WERI-Rb-1 (cell line): ENCODE results near the gene ADGRD2.

Experiments
- DNase-seq: peaks from one replicate; pipeline ENCODE4 v3.0.0-alpha.2; 2020
- H3K27ac ChIP-seq: fragments of 250-450 bp; sonication (Bioruptor Pico); 2 replicates; pipeline ENCODE4 v1.5.1; 2020; ENCODE audit warnings: mild to moderate bottlenecking, moderate library complexity
- H3K27me3 ChIP-seq: fragments of 250-450 bp; sonication (Bioruptor Pico); 2 replicates; pipeline ENCODE4 v1.5.1; 2021; ENCODE audit warnings: mild to moderate bottlenecking, low read depth, moderate library complexity; ENCODE audit not compliant: insufficient read depth, severe bottlenecking
- H3K36me3 ChIP-seq: fragments of 250-450 bp; sonication (Bioruptor Pico); 2 replicates; pipeline ENCODE4 v1.5.1; 2020; ENCODE audit warnings: mild to moderate bottlenecking, moderate library complexity
- H3K4me3 ChIP-seq: 2 replicates; pipeline ENCODE4 v1.5.1; 2011; ENCODE audit warnings: low read depth, mild to moderate bottlenecking, control low read depth, low read length
- H3K9me3 ChIP-seq: fragments of 250-450 bp; sonication (Bioruptor Pico); 2 replicates; pipeline ENCODE4 v1.5.1; 2021; ENCODE audit warnings: mild to moderate bottlenecking, moderate library complexity; ENCODE audit not compliant: severe bottlenecking
- TF ChIP-seq, protein P1 (sequence below): IDR thresholded peaks from 2 replicates; pipeline ENCODE4 v1.5.1; 2011; ENCODE audit warnings: low read depth, mild to moderate bottlenecking, control low read depth, inconsistent platforms, low read length

ADGRD2 gene

DNA sequence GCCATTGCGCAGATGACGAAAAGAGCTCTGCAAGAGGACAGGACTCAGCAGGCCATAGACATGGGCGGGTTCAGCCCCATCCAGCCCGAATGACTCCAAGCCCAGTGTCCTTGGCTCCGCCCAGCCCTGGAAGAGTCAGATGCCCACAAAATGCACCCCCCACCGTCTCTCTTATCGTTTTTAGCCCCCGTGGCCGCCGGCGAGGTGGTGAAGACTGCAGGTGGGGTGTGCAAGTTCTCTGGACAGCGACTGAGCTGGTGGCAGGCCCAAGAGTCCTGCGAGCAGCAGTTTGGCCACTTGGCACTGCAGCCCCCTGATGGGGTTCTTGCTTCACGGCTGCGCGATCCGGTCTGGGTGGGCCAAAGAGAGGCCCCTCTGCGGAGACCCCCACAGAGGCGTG is 2.1 kb downstream of the ADGRD2 start:
- no peaks in the 10 kb centered on the region for H3K27me3 ChIP-seq
- DNase-seq, result no peak

DNA sequence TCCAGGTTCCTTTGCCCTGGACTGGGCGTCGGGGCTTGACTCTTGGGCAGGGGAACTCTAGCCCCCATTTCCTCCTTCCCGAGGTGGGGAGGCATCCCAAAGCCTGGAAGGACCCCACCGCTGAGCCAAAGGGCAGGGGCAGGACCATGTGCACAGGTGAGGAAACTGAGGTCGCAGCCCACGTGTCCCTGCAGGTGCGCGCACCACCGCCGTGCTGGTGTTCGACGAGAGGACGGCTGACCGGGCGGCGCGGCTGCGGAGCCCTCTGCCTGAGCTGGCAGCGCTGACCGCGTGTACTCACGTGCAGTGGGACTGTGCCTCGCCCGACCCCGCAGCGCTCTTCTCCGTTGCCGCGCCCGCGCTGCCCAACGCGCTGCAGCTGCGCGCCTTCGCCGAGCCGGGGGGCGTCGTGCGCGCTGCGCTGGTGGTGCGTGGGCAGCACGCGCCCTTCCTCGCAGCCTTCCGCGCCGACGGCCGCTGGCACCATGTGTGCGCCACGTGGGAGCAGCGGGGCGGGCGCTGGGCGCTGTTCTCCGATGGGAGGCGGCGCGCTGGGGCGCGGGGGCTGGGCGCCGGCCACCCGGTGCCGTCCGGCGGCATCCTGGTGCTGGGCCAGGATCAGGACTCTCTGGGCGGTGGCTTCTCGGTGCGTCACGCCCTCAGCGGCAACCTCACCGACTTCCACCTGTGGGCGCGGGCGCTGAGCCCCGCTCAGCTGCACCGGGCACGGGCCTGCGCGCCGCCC is 2.8 kb downstream of the ADGRD2 start:
- no peak for DNase-seq
- TF ChIP-seq, protein P1, sequence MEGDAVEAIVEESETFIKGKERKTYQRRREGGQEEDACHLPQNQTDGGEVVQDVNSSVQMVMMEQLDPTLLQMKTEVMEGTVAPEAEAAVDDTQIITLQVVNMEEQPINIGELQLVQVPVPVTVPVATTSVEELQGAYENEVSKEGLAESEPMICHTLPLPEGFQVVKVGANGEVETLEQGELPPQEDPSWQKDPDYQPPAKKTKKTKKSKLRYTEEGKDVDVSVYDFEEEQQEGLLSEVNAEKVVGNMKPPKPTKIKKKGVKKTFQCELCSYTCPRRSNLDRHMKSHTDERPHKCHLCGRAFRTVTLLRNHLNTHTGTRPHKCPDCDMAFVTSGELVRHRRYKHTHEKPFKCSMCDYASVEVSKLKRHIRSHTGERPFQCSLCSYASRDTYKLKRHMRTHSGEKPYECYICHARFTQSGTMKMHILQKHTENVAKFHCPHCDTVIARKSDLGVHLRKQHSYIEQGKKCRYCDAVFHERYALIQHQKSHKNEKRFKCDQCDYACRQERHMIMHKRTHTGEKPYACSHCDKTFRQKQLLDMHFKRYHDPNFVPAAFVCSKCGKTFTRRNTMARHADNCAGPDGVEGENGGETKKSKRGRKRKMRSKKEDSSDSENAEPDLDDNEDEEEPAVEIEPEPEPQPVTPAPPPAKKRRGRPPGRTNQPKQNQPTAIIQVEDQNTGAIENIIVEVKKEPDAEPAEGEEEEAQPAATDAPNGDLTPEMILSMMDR, result no peak
- no peak overlapping the region for H3K27ac ChIP-seq
- H3K36me3 ChIP-seq, result no peaks in the 10 kb centered on the region
- no peaks in the 10 kb centered on the region for H3K9me3 ChIP-seq
- H3K27me3 ChIP-seq, result no peaks in the 10 kb centered on the region
- no peak overlapping the region for H3K4me3 ChIP-seq

More for the DNA sequence above, 2.1 kb downstream of the ADGRD2 start:
- no peak overlapping the region for H3K27ac ChIP-seq
- no peaks in the 10 kb centered on the region for H3K9me3 ChIP-seq
- TF ChIP-seq, protein P1, result no peak
- H3K36me3 ChIP-seq, result no peaks in the 10 kb centered on the region
- no peak overlapping the region for H3K4me3 ChIP-seq

DNA sequence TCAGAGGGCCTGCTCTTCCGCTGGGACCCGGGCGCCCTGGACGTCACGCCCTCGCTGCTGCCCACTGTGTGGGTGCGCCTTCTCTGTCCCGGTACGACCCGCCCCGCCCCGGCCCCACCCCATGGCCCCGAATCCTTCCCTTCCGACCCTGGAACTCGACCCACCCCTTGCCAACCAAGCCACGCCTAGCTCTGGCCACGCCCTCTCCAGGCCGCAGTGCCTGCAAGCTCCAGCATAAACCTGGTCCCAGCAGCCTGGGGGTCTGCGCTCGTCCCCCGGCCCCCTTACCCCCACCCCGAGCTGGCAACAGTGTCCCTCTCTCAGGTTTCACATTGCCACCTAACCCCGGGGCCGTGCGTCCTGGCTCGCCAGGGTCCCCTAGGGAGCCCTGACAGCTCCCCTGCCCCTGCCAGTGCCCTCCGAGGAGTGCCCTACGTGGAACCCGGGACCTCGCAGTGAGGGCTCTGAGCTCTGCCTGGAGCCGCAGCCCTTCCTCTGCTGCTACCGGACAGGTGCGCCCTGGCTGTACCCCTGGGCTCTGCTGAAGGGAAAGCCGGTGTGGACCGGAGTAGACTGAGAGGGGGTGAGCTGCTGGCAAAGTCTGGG is 3.4 kb downstream of the ADGRD2 start:
- DNase-seq, result no peak

DNA sequence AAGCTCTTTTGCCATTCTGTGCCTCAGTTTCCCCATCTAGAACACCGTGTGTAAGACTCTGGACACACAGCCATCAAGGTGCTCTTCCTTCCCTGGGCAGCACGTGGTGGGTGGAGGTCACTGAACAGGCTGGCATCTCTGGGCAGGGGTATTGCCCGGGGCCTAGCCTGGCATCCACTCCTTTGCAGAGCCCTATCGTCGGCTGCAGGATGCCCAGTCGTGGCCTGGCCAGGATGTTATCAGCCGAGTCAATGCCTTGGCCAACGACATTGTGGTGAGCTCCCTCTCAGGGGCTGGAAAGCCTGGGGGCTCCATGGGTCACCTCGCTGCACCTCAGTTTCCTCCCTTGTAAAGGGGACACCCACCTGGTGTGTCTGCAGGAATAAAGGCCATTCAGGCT is 4.0 kb downstream of the ADGRD2 start:
- no peaks in the 10 kb centered on the region for H3K27me3 ChIP-seq
- DNase-seq, result no peak
- no peak overlapping the region for H3K4me3 ChIP-seq
- H3K27ac ChIP-seq, result no peak overlapping the region
- TF ChIP-seq, protein P1, result no peak
- no peaks in the 10 kb centered on the region for H3K36me3 ChIP-seq
- no peaks in the 10 kb centered on the region for H3K9me3 ChIP-seq

More for the DNA sequence above, 3.4 kb downstream of the ADGRD2 start:
- Histone ChIP-seq H3K36me3 (no peaks in the 10 kb centered on the region), H3K9me3 (no peaks in the 10 kb centered on the region), H3K27me3 (no peaks in the 10 kb centered on the region), H3K27ac (no peak overlapping the region), H3K4me3 (no peak overlapping the region)
- TF ChIP-seq, protein P1, result no peak

DNA sequence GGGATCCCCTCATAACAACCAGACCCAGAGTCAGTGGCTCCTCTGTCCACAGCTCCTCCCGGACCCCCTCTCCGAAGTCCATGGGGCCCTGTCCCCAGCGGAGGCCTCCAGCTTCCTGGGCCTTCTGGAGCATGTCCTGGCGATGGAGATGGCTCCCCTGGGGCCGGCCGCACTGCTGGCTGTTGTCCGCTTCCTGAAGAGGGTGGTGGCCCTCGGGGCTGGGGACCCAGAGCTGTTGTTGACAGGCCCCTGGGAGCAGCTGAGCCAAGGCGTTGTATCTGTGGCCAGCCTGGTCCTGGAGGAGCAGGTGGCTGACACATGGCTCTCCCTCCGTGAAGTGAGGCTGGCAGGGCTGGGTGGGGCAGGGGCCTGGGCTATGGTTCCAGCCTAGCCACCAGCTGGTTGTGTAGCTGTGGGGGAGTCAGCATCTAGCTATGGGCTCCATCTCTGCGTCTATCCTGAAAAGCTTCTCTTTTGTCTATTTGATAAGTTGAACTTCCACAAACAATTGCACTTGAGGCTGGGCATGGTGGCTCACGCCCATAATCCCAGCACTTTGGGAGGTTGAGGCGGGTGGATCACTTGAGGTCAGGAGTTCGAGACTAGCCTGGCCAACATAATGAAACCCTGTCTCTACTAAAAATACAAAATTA is 4.7 kb downstream of the ADGRD2 start:
- TF ChIP-seq, protein P1, result no peak
- no peak for DNase-seq

More for the DNA sequence above, 4.7 kb downstream of the ADGRD2 start:
- Histone ChIP-seq H3K27ac (no peak overlapping the region), H3K27me3 (no peaks in the 10 kb centered on the region), H3K4me3 (no peak overlapping the region), H3K36me3 (no peaks in the 10 kb centered on the region), H3K9me3 (no peaks in the 10 kb centered on the region)
